Measurements from ENCODE around the gene SHB.

SHB gene

GRCh38 chr9:37956904-37957663 is 111.9 kb downstream of the SHB start:
- H3K4me3 ChIP-seq (ENCODE audit: low read depth, low read length): no peak overlapping the region

GRCh38 chr9:37956423-37956820 is 112.6 kb downstream of the SHB start:
- H3K4me3 ChIP-seq (ENCODE audit: low read depth, low read length): no peak overlapping the region

GRCh38 chr9:37955781-37956422 is 113.1 kb downstream of the SHB start:
- H3K4me3 ChIP-seq (ENCODE audit: low read depth, low read length): no peak overlapping the region

GRCh38 chr9:37954581-37954981 is 114.4 kb downstream of the SHB start:
- H3K4me3 ChIP-seq (ENCODE audit: low read depth, low read length): no peak overlapping the region

- H3K4me3 ChIP-seq (ENCODE audit: low read depth, low read length): no peak overlapping the region
These were observed 115.1 kb downstream of the SHB start for GRCh38 chr9:37953775-37954437.

GRCh38 chr9:37953206-37953774 is 115.7 kb downstream of the SHB start:
- no peak overlapping the region for H3K4me3 ChIP-seq (ENCODE audit: low read depth, low read length)

- no peak overlapping the region for H3K4me3 ChIP-seq (ENCODE audit: low read depth, low read length)
These were observed 116.3 kb downstream of the SHB start for GRCh38 chr9:37952731-37953130.

GRCh38 chr9:37951671-37952449 is 117.2 kb downstream of the SHB start:
- no peak overlapping the region for H3K4me3 ChIP-seq (ENCODE audit: low read depth, low read length)

- H3K4me3 ChIP-seq (ENCODE audit: low read depth, low read length): no peak overlapping the region
These were observed 118.5 kb downstream of the SHB start for GRCh38 chr9:37950561-37950960.

GRCh38 chr9:37949576-37949975 is 119.5 kb downstream of the SHB start:
- H3K4me3 ChIP-seq (ENCODE audit: low read depth, low read length): no peak overlapping the region

- H3K4me3 ChIP-seq (ENCODE audit: low read depth, low read length): no peak overlapping the region
These were observed 120.5 kb downstream of the SHB start for GRCh38 chr9:37948417-37948980.

GRCh38 chr9:37947977-37948376 is 121.0 kb downstream of the SHB start:
- no peak overlapping the region for H3K4me3 ChIP-seq (ENCODE audit: low read depth, low read length)

GRCh38 chr9:37947471-37947870 is 121.6 kb downstream of the SHB start:
- no peak overlapping the region for H3K4me3 ChIP-seq (ENCODE audit: low read depth, low read length)

GRCh38 chr9:37946971-37947370 is 122.1 kb downstream of the SHB start:
- H3K4me3 ChIP-seq (ENCODE audit: low read depth, low read length): no peak overlapping the region

- H3K4me3 ChIP-seq (ENCODE audit: low read depth, low read length): no peak overlapping the region
These were observed 123.0 kb downstream of the SHB start for GRCh38 chr9:37946041-37946440.

- no peak overlapping the region for H3K4me3 ChIP-seq (ENCODE audit: low read depth, low read length)
These were observed 124.2 kb downstream of the SHB start for GRCh38 chr9:37944671-37945481.

- no peak overlapping the region for H3K4me3 ChIP-seq (ENCODE audit: low read depth, low read length)
These were observed 124.8 kb downstream of the SHB start for GRCh38 chr9:37944266-37944650.

- no peak overlapping the region for H3K4me3 ChIP-seq (ENCODE audit: low read depth, low read length)
These were observed 125.4 kb downstream of the SHB start for GRCh38 chr9:37943345-37944265.

All from iPS-11a (cell line).